ENCODE results near the gene ADAMTS17.

Gene ADAMTS17

GRCh38 chr15:100174159-100174903, 167.4 kb downstream of the ADAMTS17 start:
- no peak for TF ChIP-seq SUZ12 (IDR thresholded peaks at IDR 0.05; ENCODE audit: extremely low read depth, insufficient read depth, insufficient read length)
- no peak for TF ChIP-seq ZNF274 (IDR thresholded peaks at IDR 0.05; ENCODE audit: low read depth, low read length)
- TF ChIP-seq YY1 (IDR thresholded peaks at IDR 0.05; ENCODE audit: insufficient read depth, insufficient read length), result no peak
- Histone ChIP-seq H3K27me3 (ENCODE audit: insufficient read depth, insufficient read length) (no peaks in the 10 kb centered on the region), H3K36me3 (ENCODE audit: insufficient read depth, insufficient read length, low read length) (no peaks in the 10 kb centered on the region), H3K9me3 (ENCODE audit: insufficient read depth, low read length) (peaks cover 41% of the 10 kb centered on the region), H3K9ac (ENCODE audit: insufficient read length, low read depth) (no peak overlapping the region), H3K4me1 (ENCODE audit: insufficient read depth, insufficient read length) (no peaks in the 10 kb centered on the region), H3K4me3 (ENCODE audit: insufficient read length, low read depth) (no peak overlapping the region)
- no peak for DNase-seq (ENCODE audit: low read depth, low spot score)

DNA sequence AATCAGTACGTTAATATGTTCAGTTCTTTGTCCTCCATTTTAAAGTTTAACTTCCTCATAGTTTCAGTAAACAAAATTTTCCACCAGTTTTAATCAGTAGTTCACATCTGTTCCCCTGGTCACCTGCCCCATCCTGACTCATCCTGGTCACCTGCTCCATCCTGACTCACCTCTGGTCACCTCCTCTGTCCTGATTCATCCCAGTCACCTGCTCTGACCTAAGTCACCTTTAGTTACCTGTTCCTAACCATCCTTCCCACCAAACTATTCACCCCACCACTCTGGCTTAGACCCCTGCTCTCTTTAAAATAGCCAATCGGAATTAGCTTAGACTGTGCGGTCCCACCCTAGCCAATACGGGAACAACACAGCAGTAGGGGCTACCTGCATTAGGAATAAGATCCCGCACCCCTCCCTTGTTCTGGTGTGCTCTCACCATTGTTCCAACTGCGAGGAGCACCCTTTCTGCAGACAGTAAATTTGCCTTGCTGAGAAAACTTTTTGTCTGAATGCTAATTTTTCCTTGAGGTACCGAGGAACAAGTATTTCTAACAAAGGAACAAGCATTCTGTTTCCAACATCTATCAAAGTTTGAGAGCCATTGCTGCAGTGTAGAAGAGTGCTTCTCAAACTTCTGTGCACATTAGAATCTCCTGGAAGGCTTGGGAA, 169.3 kb downstream of the ADAMTS17 start:
- no peak overlapping the region for H3K9ac ChIP-seq (ENCODE audit: insufficient read length, low read depth)
- no peaks in the 10 kb centered on the region for H3K36me3 ChIP-seq (ENCODE audit: insufficient read depth, insufficient read length, low read length)
- no peak for TF ChIP-seq SUZ12 (IDR thresholded peaks at IDR 0.05; ENCODE audit: extremely low read depth, insufficient read depth, insufficient read length)
- TF ChIP-seq YY1 (IDR thresholded peaks at IDR 0.05; ENCODE audit: insufficient read depth, insufficient read length), result no peak
- TF ChIP-seq ZNF274 (IDR thresholded peaks at IDR 0.05; ENCODE audit: low read depth, low read length), result no peak
- no peaks in the 10 kb centered on the region for H3K4me1 ChIP-seq (ENCODE audit: insufficient read depth, insufficient read length)
- H3K9me3 ChIP-seq (ENCODE audit: insufficient read depth, low read length), result peaks cover 41% of the 10 kb centered on the region
- no peak overlapping the region for H3K4me3 ChIP-seq (ENCODE audit: insufficient read length, low read depth)
- no peaks in the 10 kb centered on the region for H3K27me3 ChIP-seq (ENCODE audit: insufficient read depth, insufficient read length)
- DNase-seq (ENCODE audit: low read depth, low spot score), result no peak

GRCh38 chr15:100171411-100171810, 170.4 kb downstream of the ADAMTS17 start:
- H3K9ac ChIP-seq (ENCODE audit: insufficient read length, low read depth), result no peak overlapping the region
- H3K36me3 ChIP-seq (ENCODE audit: insufficient read depth, insufficient read length, low read length), result no peaks in the 10 kb centered on the region
- no peaks in the 10 kb centered on the region for H3K4me1 ChIP-seq (ENCODE audit: insufficient read depth, insufficient read length)
- no peak for DNase-seq (ENCODE audit: low read depth, low spot score)
- H3K9me3 ChIP-seq (ENCODE audit: insufficient read depth, low read length), result peaks cover 41% of the 10 kb centered on the region
- H3K27me3 ChIP-seq (ENCODE audit: insufficient read depth, insufficient read length), result no peaks in the 10 kb centered on the region
- H3K4me3 ChIP-seq (ENCODE audit: insufficient read length, low read depth), result no peak overlapping the region
- TF ChIP-seq YY1 (IDR thresholded peaks at IDR 0.05; ENCODE audit: insufficient read depth, insufficient read length), result no peak
- no peak for TF ChIP-seq ZNF274 (IDR thresholded peaks at IDR 0.05; ENCODE audit: low read depth, low read length)
- TF ChIP-seq SUZ12 (IDR thresholded peaks at IDR 0.05; ENCODE audit: extremely low read depth, insufficient read depth, insufficient read length), result no peak

DNA sequence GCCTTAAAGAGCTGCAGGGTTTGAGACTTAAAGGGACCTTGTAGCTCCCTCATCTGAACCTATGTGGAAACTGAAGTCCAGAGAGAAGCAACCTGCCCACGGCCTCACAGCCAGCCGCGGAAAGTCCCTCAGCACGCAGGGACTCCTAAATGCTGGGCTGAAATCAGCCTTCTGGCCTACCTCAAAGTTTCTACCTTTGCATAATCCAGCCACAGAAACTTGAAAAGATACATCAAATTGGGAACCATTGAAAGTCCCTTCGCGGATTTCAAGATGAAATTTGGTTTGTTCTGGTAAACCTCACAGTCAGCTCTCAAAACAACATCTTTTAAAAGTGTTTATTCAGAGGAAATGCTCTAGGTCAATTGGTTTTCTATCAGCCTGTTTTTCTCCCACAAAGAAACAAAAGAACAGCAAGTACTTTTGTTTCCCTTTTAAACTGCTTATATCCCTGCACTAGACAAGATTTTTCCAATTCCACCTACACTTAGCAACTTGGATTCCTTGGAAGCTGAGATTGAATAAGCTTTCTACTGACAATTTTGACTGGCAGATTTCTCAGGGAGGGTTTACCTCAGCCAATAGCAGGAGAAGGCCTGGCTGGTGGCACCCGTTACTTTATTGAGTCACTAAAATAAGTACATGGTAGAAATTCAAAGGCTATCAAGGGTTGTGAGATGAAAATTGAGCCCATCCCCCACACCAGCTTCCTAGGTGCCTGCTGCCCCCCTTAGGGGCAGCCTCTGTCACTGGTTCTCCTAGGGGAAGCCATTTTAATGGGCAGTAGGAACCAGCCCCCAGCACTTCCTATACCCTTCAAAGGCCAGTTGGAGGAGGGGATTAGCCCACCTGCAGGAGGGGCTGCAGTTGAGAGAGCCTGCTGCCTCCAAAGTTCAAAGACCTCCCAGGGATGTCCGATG, 171.2 kb downstream of the ADAMTS17 start:
- no peaks in the 10 kb centered on the region for H3K4me1 ChIP-seq (ENCODE audit: insufficient read depth, insufficient read length)
- H3K27me3 ChIP-seq (ENCODE audit: insufficient read depth, insufficient read length), result no peaks in the 10 kb centered on the region
- TF ChIP-seq SUZ12 (IDR thresholded peaks at IDR 0.05; ENCODE audit: extremely low read depth, insufficient read depth, insufficient read length) (no peak), YY1 (IDR thresholded peaks at IDR 0.05; ENCODE audit: insufficient read depth, insufficient read length) (no peak), ZNF274 (IDR thresholded peaks at IDR 0.05; ENCODE audit: low read depth, low read length) (no peak)
- DNase-seq (ENCODE audit: low read depth, low spot score), result no peak
- no peak overlapping the region for H3K9ac ChIP-seq (ENCODE audit: insufficient read length, low read depth)
- no peaks in the 10 kb centered on the region for H3K36me3 ChIP-seq (ENCODE audit: insufficient read depth, insufficient read length, low read length)
- peaks cover 41% of the 10 kb centered on the region for H3K9me3 ChIP-seq (ENCODE audit: insufficient read depth, low read length)
- no peak overlapping the region for H3K4me3 ChIP-seq (ENCODE audit: insufficient read length, low read depth)

- Histone ChIP-seq H3K36me3 (ENCODE audit: insufficient read depth, insufficient read length, low read length) (no peaks in the 10 kb centered on the region), H3K4me1 (ENCODE audit: insufficient read depth, insufficient read length) (no peaks in the 10 kb centered on the region), H3K27me3 (ENCODE audit: insufficient read depth, insufficient read length) (no peaks in the 10 kb centered on the region), H3K9me3 (ENCODE audit: insufficient read depth, low read length) (peaks cover 36% of the 10 kb centered on the region), H3K9ac (ENCODE audit: insufficient read length, low read depth) (no peak overlapping the region), H3K4me3 (ENCODE audit: insufficient read length, low read depth) (no peak overlapping the region)
- DNase-seq (ENCODE audit: low read depth, low spot score), result no peak
- TF ChIP-seq ZNF274 (IDR thresholded peaks at IDR 0.05; ENCODE audit: low read depth, low read length), result no peak
- no peak for TF ChIP-seq SUZ12 (IDR thresholded peaks at IDR 0.05; ENCODE audit: extremely low read depth, insufficient read depth, insufficient read length)
- no peak for TF ChIP-seq YY1 (IDR thresholded peaks at IDR 0.05; ENCODE audit: insufficient read depth, insufficient read length)
These were observed 172.0 kb downstream of the ADAMTS17 start for GRCh38 chr15:100169615-100170290.

DNA sequence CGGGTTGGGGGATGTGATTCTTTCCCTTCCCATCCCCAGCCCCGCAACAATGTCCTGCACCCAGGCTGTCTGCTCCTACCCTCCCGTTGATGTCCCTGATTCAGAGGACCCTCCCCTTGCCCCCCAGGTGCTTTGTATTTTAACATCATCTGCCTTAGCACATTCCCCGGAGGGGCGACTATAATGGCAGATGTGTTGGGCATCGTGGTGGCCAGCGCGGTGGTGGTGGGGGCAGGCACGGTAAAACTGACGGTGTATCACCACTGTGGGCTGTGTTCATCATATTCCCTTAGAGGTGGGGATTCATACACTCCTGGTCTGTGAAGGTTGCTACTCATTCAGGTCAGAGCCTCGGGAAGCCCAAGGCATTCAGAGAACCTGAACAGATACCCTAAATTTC, 173.0 kb downstream of the ADAMTS17 start:
- no peak for DNase-seq (ENCODE audit: low read depth, low spot score)
- H3K9me3 ChIP-seq (ENCODE audit: insufficient read depth, low read length), result peaks cover 28% of the 10 kb centered on the region
- no peak overlapping the region for H3K9ac ChIP-seq (ENCODE audit: insufficient read length, low read depth)
- H3K4me1 ChIP-seq (ENCODE audit: insufficient read depth, insufficient read length), result no peaks in the 10 kb centered on the region
- no peaks in the 10 kb centered on the region for H3K27me3 ChIP-seq (ENCODE audit: insufficient read depth, insufficient read length)
- H3K4me3 ChIP-seq (ENCODE audit: insufficient read length, low read depth), result no peak overlapping the region
- TF ChIP-seq ZNF274 (IDR thresholded peaks at IDR 0.05; ENCODE audit: low read depth, low read length), result no peak
- TF ChIP-seq SUZ12 (IDR thresholded peaks at IDR 0.05; ENCODE audit: extremely low read depth, insufficient read depth, insufficient read length), result no peak
- TF ChIP-seq YY1 (IDR thresholded peaks at IDR 0.05; ENCODE audit: insufficient read depth, insufficient read length), result no peak
- H3K36me3 ChIP-seq (ENCODE audit: insufficient read depth, insufficient read length, low read length), result no peaks in the 10 kb centered on the region
